DMS 273 treated with DMSO at 0.1 percent for 48 hours (cell line): ENCODE results near the gene TCF3.
"Not testable (repeated sequence)": the region's sequence is repeated elsewhere in the genome, so short reads cannot be mapped to it uniquely, and the experiment has no call there.

Experiments used
- DNase-seq: peaks from one replicate; lab custom pipeline; 2025; lab: John Stamatoyannopoulos, UW

The TCF3 gene

GRCh38 chr19:1650650-1651567 lies 1.5 kb downstream of the TCF3 start:
- DNase-seq: no peak

GRCh38 chr19:1649706-1650649 lies 2.4 kb downstream of the TCF3 start:
- DNase-seq: no peak

- no peak for DNase-seq
Observed at GRCh38 chr19:1648920-1649541, 3.4 kb downstream of the TCF3 start.

GRCh38 chr19:1648459-1648849 lies 4.0 kb downstream of the TCF3 start:
- no peak for DNase-seq

- no peak for DNase-seq
Observed at GRCh38 chr19:1647501-1648458, 4.6 kb downstream of the TCF3 start.

- no peak for DNase-seq
Observed at GRCh38 chr19:1646659-1647453, 5.6 kb downstream of the TCF3 start.

- DNase-seq: no peak
Observed at GRCh38 chr19:1646149-1646548, 6.3 kb downstream of the TCF3 start.

GRCh38 chr19:1645299-1645698 lies 7.1 kb downstream of the TCF3 start:
- no peak for DNase-seq

- DNase-seq: no peak
Observed at GRCh38 chr19:1644070-1644469, 8.3 kb downstream of the TCF3 start.

GRCh38 chr19:1640893-1641448 lies 11.4 kb downstream of the TCF3 start:
- not testable (repeated sequence) for DNase-seq

- no peak for DNase-seq
Observed at GRCh38 chr19:1636325-1637236, 15.8 kb downstream of the TCF3 start.

GRCh38 chr19:1634938-1635243 lies 17.5 kb downstream of the TCF3 start:
- no peak for DNase-seq

- DNase-seq: peak; percentile 20
Observed at GRCh38 chr19:1634242-1634937, 18.0 kb downstream of the TCF3 start.

GRCh38 chr19:1633269-1633826 lies 19.1 kb downstream of the TCF3 start:
- DNase-seq: no peak

GRCh38 chr19:1632462-1633268 lies 19.8 kb downstream of the TCF3 start:
- no peak for DNase-seq

GRCh38 chr19:1631557-1632100 lies 20.8 kb downstream of the TCF3 start:
- no peak for DNase-seq

- DNase-seq: no peak
Observed at GRCh38 chr19:1630811-1631210, 21.6 kb downstream of the TCF3 start.
